ENCODE results near the gene AICDA.
"Not testable (repeated sequence)": the region's sequence is repeated elsewhere in the genome, so short reads cannot be mapped to it uniquely, and the experiment has no call there.

Gene AICDA

GRCh38 chr12:8609061-8609570 is 3.5 kb downstream of the AICDA start:
- DNase-seq: peak; percentile 7 to 83 (median 59)

GRCh38 chr12:8606890-8607289 is 5.8 kb downstream of the AICDA start:
- no peak for DNase-seq

GRCh38 chr12:8605057-8605456 is 7.6 kb downstream of the AICDA start:
- DNase-seq: no peak

GRCh38 chr12:8603856-8604255 is 8.8 kb downstream of the AICDA start:
- DNase-seq: no peak

- no peak for DNase-seq
These were observed 9.4 kb downstream of the AICDA start for GRCh38 chr12:8603286-8603685.

GRCh38 chr12:8596561-8596960 is 16.1 kb downstream of the AICDA start:
- DNase-seq: no peak

GRCh38 chr12:8594072-8594471 is 18.6 kb downstream of the AICDA start:
- DNase-seq: peak in 1 of 3 experiments; percentile 25

GRCh38 chr12:8593246-8593645 is 19.4 kb downstream of the AICDA start:
- DNase-seq: no peak

GRCh38 chr12:8590842-8591545 is 21.7 kb downstream of the AICDA start:
- no peak for DNase-seq

GRCh38 chr12:8589679-8590078 is 23.0 kb downstream of the AICDA start:
- DNase-seq: no peak

GRCh38 chr12:8584478-8584877 is 28.2 kb downstream of the AICDA start:
- DNase-seq: not testable (repeated sequence)

- DNase-seq: no peak
These were observed 28.7 kb downstream of the AICDA start for GRCh38 chr12:8584004-8584403.

- DNase-seq: no peak
These were observed 31.4 kb downstream of the AICDA start for GRCh38 chr12:8581098-8581784.

GRCh38 chr12:8577879-8578278 is 34.8 kb downstream of the AICDA start:
- DNase-seq: peak in 1 of 3 experiments; percentile 30

GRCh38 chr12:8572507-8572906 is 40.2 kb downstream of the AICDA start:
- DNase-seq: peak in 1 of 3 experiments; percentile 42

GRCh38 chr12:8566525-8566924 is 46.1 kb downstream of the AICDA start:
- DNase-seq: no peak

GRCh38 chr12:8566052-8566451 is 46.6 kb downstream of the AICDA start:
- DNase-seq: not testable (repeated sequence)

GRCh38 chr12:8564656-8565055 is 48.0 kb downstream of the AICDA start:
- no peak for DNase-seq

GRCh38 chr12:8563356-8563755 is 49.3 kb downstream of the AICDA start:
- no peak for DNase-seq

- DNase-seq: no peak
These were observed 50.3 kb downstream of the AICDA start for GRCh38 chr12:8562310-8562709.

GRCh38 chr12:8561011-8561410 is 51.6 kb downstream of the AICDA start:
- DNase-seq: no peak

- no peak for DNase-seq
These were observed 53.0 kb downstream of the AICDA start for GRCh38 chr12:8559676-8560075.

- no peak for DNase-seq
These were observed 56.0 kb downstream of the AICDA start for GRCh38 chr12:8556531-8557097.

All from NCI-H1417 (cell line).